Mesangial cell (primary cell): ENCODE results near the gene MAGEA6. TPM values are rescaled to one million over a fixed set of nuclear protein-coding genes. Genes with fewer than 3 reads are reported as not detected.

Source experiments
- total RNA-seq: library from RNA; depleted of rRNA; stranded (reverse); fragments of >200 nt; gene quantifications from 2 replicates; pipeline ENCODE4 v1.2.3, GENCODE V29; 2015

MAGEA6 gene
- not detected in 2 replicates for total RNA-seq

GRCh38 chrX:152769549-152770289 lies at the start of gene MAGEA6:
TSS of gene MAGEA6 (minus strand) at chrX:152769689. CDS start at chrX:152767650, 2,039 bp downstream.

GRCh38 chrX:152758918-152759317 lies 10.6 kb downstream of the MAGEA6 start, which contains the start of gene CSAG3:
TSS of gene CSAG3 (plus strand) at chrX:152759218.

GRCh38 chrX:152753686-152754650 lies 15.5 kb downstream of the MAGEA6 start, which contains the start of gene MAGEA2:
TSS of gene MAGEA2 (minus strand) at chrX:152753842. CDS start at chrX:152751363, 2,479 bp downstream.

GRCh38 chrX:152733261-152733975 lies 36.1 kb downstream of the MAGEA6 start, which contains the start of the genes CSAG1 and MAGEA12:
TSS of gene CSAG1 (minus strand) at chrX:152733721. CDS start at chrX:152732460, 1,261 bp downstream.
TSS of gene MAGEA12 (plus strand) at chrX:152733757. CDS start at chrX:152736162, 2,405 bp downstream.

Other genes starting within 250 kb of the MAGEA6 start
- gene GABRQ, start 131.8 kb downstream of the MAGEA6 start, total RNA-seq: under 0.01 and 0.13 TPM in 2 replicates
- not detected in 2 replicates for gene MAGEA3, start 70.9 kb downstream of the MAGEA6 start, total RNA-seq
- gene CSAG2, start 60.4 kb downstream of the MAGEA6 start, total RNA-seq: not detected in 2 replicates
- gene MAGEA2B, start 55.1 kb downstream of the MAGEA6 start, total RNA-seq: not detected in 2 replicates
- not detected in 2 replicates for gene CSAG1, start 36.0 kb downstream of the MAGEA6 start, total RNA-seq
- gene MAGEA12, start 35.9 kb downstream of the MAGEA6 start, total RNA-seq: not detected in 2 replicates
- gene MAGEA2, start 15.8 kb downstream of the MAGEA6 start, total RNA-seq: not detected in 2 replicates
- gene CSAG3, start 10.5 kb downstream of the MAGEA6 start, total RNA-seq: not detected in 2 replicates
- gene CETN2, start 61.1 kb upstream of the MAGEA6 start, total RNA-seq: 15.8 and 17.1 TPM in 2 replicates
- gene NSDHL, start 61.4 kb upstream of the MAGEA6 start, total RNA-seq: 18.9 and 30.1 TPM in 2 replicates
- gene ZNF185, start 128.4 kb upstream of the MAGEA6 start, total RNA-seq: 12.1 and 25.1 TPM in 2 replicates
- not detected in 2 replicates for gene PNMA5, start 224.4 kb upstream of the MAGEA6 start, total RNA-seq